ACC112 (cell line): ENCODE measurements around the gene KCNC4.

Source experiments
- H2AFZ ChIP-seq: fragments of 200-600 bp; sonication (generic); one replicate; pipeline ENCODE4 v1.6.0; 2017; ENCODE audit warnings: antibody characterized with exemption, low read length; ENCODE audit not compliant: unreplicated experiment
- H3K27ac ChIP-seq: fragments of 200-600 bp; sonication (generic); 2 replicates; pipeline ENCODE4 v1.5.1; 2014; ENCODE audit warnings: low read depth, mild to moderate bottlenecking, antibody characterized with exemption, low read length, moderate library complexity
- H3K27me3 ChIP-seq: fragments of 200-600 bp; sonication (generic); 2 replicates; pipeline ENCODE4 v1.6.1; 2014; ENCODE audit warnings: mild to moderate bottlenecking, antibody characterized with exemption, low read length, moderate library complexity, mixed read lengths; ENCODE audit not compliant: insufficient read depth
- H3K36me3 ChIP-seq: fragments of 200-600 bp; sonication (generic); 2 replicates; pipeline ENCODE4 v1.6.1; 2016; ENCODE audit warnings: mild to moderate bottlenecking, antibody characterized with exemption, low read length, moderate library complexity, mixed read lengths; ENCODE audit not compliant: insufficient read depth
- H3K4me1 ChIP-seq: fragments of 200-600 bp; sonication (generic); one replicate; pipeline ENCODE4 v1.6.1; 2016; ENCODE audit warnings: low read length, mixed read lengths; ENCODE audit not compliant: insufficient read depth, unreplicated experiment, control insufficient read depth
- H3K4me3 ChIP-seq: fragments of 200-600 bp; sonication (generic); 2 replicates; pipeline ENCODE4 v1.5.1; 2014; ENCODE audit warnings: mild to moderate bottlenecking, low read depth, low read length
- H3K79me2 ChIP-seq: fragments of 200-600 bp; sonication (generic); one replicate; pipeline ENCODE4 v1.6.0; 2016; ENCODE audit warnings: low read length; ENCODE audit not compliant: control insufficient read depth, unreplicated experiment, insufficient read depth

Gene KCNC4

DNA sequence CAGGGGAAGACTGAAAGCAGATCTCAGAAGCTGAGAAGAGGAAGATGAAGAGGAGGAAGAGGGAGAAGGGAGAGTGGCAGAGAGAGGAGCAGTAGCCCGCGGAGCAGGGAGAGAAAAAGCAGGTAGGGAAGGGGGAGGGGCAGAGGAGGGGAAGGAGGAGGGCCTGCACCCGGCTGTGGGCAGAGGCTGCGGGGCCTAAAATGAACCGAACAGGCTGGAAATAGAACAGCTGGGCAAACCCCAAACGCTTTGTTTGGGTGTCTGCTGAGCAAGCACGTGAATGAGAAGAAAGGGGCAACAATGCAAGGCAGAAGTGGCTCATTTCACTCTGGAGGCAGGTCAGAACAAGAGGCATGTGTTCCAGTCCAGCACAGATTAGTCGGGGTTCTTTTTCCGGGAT lies 33.5 kb downstream of the KCNC4 start:
- Histone ChIP-seq H3K79me2 (no peaks in the 10 kb centered on the region), H3K27ac (no peak overlapping the region), H3K4me3 (no peak overlapping the region), H2AFZ (no peak overlapping the region), H3K27me3 (peaks cover 21% of the 10 kb centered on the region), H3K4me1 (peaks cover 4% of the 10 kb centered on the region), H3K36me3 (no peaks in the 10 kb centered on the region)

DNA sequence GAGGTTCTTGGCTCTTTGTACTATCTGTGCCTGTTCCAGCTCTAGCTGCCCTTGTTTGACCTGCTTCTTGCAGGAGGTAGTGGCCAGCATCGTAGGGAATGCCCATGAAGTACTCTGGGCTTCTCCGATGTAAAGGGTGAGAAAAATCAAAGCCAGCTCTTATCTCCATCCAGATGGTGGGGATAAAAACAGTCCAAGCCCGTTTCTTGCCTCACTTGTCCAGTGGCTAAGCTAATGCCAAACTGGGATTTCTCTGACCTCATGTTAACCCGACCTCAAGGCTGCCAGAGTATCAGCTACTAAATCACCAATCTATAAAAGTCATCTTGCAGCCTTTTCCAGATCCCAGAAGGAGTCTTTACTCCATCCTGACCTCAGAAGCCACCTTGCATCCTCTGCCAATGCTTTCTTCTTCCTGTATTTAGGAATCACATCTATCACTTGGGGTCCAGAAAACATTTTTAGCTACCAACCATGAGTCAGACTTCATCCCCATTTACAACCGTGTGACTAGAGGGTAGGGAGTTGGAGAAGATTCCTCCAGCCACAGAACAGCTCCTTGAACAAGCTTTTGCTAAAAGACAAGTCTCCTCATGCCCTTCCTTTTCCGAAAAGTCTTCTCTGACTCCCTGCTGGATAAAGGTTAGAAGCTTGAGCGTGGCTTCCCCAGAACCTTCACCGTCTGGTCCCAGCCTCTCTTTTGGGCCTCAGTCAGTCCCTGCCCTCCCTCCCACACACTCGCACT lies 35.9 kb downstream of the KCNC4 start:
- Histone ChIP-seq H3K4me3 (no peak overlapping the region), H3K4me1 (no peaks in the 10 kb centered on the region), H2AFZ (no peak overlapping the region), H3K79me2 (no peaks in the 10 kb centered on the region), H3K36me3 (no peaks in the 10 kb centered on the region), H3K27ac (no peak overlapping the region), H3K27me3 (peaks cover 21% of the 10 kb centered on the region)

DNA sequence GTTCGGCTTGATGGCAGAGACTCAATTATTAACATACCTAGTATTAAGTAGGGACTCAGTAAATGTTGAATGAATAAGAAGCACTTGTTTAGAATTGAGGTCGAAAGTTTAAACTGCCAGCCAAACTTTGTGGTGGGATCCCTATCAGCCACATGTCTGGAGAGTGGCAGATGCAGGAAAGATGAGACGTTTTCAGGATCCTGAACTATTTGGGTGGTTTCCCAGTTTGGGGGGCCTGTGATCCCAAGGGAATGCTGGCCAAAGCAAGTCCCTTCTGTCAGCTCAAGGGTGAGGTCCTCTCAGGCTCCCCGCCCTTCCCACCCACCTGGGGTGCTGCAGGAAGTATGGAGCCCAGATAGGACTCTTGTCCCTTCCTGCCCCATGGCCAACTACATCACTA lies 38.6 kb downstream of the KCNC4 start:
- no peak overlapping the region for H2AFZ ChIP-seq
- no peak overlapping the region for H3K27ac ChIP-seq
- no peaks in the 10 kb centered on the region for H3K36me3 ChIP-seq
- no peaks in the 10 kb centered on the region for H3K4me1 ChIP-seq
- H3K27me3 ChIP-seq = peaks cover 24% of the 10 kb centered on the region
- no peak overlapping the region for H3K4me3 ChIP-seq
- H3K79me2 ChIP-seq = no peaks in the 10 kb centered on the region

DNA sequence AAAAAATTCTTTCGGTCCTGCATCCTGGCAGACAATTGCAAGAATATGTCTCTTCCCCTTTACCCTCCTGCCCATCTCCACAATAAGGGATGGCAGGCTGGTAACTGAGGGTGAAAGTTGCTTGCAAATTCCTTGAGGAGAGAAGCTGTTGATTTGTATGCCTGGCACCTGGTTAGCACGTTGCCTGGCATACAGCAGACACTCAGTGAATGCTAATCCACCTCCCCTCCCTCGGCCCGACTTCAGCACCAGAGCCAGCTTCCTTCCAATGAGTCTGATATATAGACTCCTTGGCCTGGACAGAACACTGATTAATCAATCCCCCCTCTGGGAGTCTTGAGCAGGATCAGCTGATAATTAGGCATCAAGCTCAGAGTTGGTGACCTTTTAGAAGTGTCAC lies 39.1 kb downstream of the KCNC4 start:
- H2AFZ ChIP-seq = no peak overlapping the region
- no peaks in the 10 kb centered on the region for H3K4me1 ChIP-seq

DNA sequence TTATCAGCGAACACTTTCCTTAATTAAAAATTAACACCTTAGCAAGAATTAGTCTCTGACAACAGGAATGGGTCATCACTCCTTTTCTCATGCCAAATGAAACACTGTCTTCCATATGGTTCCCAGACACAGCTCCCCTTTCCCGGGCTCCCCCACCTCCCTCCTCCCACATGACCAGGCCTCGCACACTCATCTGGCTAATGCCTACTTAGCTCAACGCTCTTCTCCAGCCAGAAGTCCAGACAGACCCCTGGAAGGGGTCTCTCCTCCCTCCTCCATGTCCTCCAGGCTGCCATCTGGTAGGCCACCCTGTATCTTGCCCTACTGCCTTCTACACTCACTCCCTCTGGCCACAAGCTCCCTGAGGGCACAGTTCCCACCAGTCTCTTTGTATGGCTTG lies 39.9 kb downstream of the KCNC4 start:
- Histone ChIP-seq H3K4me1 (no peaks in the 10 kb centered on the region), H3K36me3 (no peaks in the 10 kb centered on the region), H3K27ac (no peak overlapping the region), H3K27me3 (peaks cover 31% of the 10 kb centered on the region), H3K79me2 (no peaks in the 10 kb centered on the region), H3K4me3 (no peak overlapping the region), H2AFZ (no peak overlapping the region)

More for the DNA sequence above, 39.1 kb downstream of the KCNC4 start:
- Histone ChIP-seq H3K36me3 (no peaks in the 10 kb centered on the region), H3K79me2 (no peaks in the 10 kb centered on the region), H3K27ac (no peak overlapping the region), H3K4me3 (no peak overlapping the region), H3K27me3 (peaks cover 28% of the 10 kb centered on the region)

DNA sequence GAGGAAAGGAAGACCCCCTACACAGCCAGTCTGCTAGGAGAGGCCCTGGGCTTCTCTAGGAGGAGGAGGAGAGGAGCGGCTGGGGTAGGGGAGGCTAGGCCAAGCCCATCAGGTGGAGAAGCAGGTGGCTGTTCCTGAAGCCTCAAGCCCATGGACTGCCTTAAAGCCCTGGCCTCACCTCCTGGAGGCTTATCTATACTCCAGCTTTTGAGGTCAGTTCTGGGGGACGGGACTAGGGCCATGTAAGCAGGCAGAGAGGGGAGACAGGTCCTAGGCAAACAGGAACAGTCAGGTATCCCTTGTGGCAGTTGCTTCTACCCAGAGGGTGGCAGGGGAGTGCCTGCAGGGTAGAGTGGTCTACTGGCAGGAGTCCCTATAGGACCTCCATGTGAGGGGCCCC lies 40.6 kb downstream of the KCNC4 start:
- Histone ChIP-seq H2AFZ (no peak overlapping the region), H3K36me3 (no peaks in the 10 kb centered on the region), H3K4me3 (no peak overlapping the region), H3K27me3 (peaks cover 31% of the 10 kb centered on the region), H3K4me1 (no peaks in the 10 kb centered on the region), H3K27ac (no peak overlapping the region), H3K79me2 (no peaks in the 10 kb centered on the region)

DNA sequence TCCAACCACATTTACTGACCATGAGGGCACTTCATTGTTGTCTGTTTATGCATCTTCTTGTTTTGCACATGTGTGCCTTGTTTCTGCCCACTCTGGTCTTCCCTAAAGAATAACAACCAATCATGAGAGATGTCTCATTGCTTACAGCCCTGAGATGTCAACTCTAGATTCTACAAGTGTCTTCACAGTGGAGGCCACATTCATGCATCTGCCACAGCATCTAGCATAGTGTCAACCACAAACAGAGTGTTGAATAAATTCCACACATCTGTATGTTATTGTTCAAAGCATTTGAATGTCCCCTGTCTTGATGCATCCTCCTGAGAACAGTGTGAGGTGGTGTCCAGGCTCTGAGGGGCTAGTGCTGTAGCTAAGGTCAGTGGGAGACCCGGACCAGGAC lies 43.1 kb downstream of the KCNC4 start:
- H3K4me3 ChIP-seq = no peak overlapping the region
- no peaks in the 10 kb centered on the region for H3K4me1 ChIP-seq
- no peaks in the 10 kb centered on the region for H3K79me2 ChIP-seq
- H3K27ac ChIP-seq = no peak overlapping the region
- H3K36me3 ChIP-seq = no peaks in the 10 kb centered on the region
- peaks cover 42% of the 10 kb centered on the region for H3K27me3 ChIP-seq
- H2AFZ ChIP-seq = no peak overlapping the region

DNA sequence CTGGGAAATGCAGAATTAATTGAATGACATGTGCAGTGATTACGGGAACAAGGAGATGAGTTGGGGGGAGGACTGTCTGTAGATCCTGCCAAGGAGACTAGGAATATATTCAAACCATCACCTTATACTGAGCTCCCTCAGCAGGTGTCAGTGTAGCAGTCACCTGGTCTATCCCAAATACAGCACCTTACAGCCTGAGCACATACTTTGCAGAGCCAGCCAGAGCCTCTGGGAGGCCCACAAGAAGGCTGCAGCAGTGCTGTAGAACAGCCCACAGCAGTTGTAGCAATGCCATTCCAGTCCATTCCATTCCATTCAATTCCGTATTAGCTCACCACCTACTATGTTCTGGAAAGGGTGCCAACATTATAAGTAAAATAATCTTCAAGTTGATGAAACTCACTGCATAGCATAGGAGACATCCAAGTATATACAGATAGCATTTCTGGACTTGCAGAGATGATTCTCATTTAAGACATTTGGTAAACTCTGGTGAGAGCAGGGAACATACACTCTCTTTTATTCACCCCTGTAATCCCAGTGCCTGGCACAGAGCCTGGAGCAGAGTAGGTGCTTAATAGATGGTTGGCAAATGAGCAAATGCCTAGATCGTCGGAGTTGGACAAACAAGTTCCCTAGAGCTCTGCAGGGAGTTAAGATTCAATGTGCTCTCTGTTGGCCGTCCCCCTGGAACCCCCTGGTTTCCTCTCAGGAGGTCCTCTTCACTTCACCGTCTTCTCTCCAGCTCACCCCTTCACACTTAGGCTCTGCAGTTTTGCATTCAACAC lies 44.7 kb downstream of the KCNC4 start:
- Histone ChIP-seq H3K4me1 (peaks cover 3% of the 10 kb centered on the region), H3K36me3 (no peaks in the 10 kb centered on the region), H3K27ac (no peak overlapping the region), H3K27me3 (peaks cover 48% of the 10 kb centered on the region), H3K4me3 (no peak overlapping the region), H2AFZ (no peak overlapping the region), H3K79me2 (no peaks in the 10 kb centered on the region)

DNA sequence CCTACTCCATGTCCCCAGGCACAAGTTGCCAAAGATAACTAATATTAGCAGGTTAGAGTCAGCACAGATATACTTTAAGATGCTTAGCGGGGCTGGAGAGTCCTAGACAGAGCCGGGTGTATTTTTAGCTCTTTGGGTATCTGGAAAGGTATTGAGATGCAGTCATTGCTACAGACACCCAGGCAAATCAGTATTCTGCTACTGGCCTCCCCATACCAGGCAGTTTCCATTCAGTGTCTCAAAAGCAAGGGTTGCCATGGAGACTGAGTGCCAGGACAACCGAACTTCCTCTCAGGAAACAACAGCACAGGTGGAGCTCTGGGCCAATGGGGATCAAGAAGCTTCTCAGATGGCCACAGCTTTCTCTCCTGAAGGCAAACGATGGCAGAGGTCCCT lies 45.3 kb downstream of the KCNC4 start:
- no peaks in the 10 kb centered on the region for H3K79me2 ChIP-seq
- no peak overlapping the region for H2AFZ ChIP-seq
- peaks cover 54% of the 10 kb centered on the region for H3K27me3 ChIP-seq
- H3K36me3 ChIP-seq = no peaks in the 10 kb centered on the region
- H3K27ac ChIP-seq = no peak overlapping the region
- H3K4me1 ChIP-seq = peaks cover 3% of the 10 kb centered on the region
- H3K4me3 ChIP-seq = no peak overlapping the region

DNA sequence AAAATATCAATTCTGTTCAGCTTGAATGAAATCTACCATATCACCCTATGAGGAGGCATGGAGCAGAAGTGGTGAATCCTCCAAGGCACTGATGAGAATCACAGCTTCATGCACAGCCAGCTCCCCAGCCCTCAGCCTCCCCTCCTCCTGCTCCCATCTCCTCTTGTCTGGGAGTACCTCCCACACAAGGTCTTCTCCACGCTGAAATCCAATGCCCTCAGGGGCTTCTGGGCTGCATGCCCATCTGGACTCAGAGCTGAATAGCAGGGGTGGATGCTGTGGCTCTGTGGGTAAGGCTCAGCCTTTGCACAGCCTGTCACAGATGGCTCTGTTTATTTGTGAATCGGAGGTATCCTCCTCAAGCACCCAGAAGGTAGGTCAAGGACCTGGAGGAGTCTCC lies 48.6 kb downstream of the KCNC4 start:
- peaks cover 3% of the 10 kb centered on the region for H3K4me1 ChIP-seq
- peaks cover 71% of the 10 kb centered on the region for H3K27me3 ChIP-seq
- H3K79me2 ChIP-seq = no peaks in the 10 kb centered on the region
- H3K27ac ChIP-seq = no peak overlapping the region
- H3K36me3 ChIP-seq = no peaks in the 10 kb centered on the region
- H3K4me3 ChIP-seq = no peak overlapping the region
- no peak overlapping the region for H2AFZ ChIP-seq

DNA sequence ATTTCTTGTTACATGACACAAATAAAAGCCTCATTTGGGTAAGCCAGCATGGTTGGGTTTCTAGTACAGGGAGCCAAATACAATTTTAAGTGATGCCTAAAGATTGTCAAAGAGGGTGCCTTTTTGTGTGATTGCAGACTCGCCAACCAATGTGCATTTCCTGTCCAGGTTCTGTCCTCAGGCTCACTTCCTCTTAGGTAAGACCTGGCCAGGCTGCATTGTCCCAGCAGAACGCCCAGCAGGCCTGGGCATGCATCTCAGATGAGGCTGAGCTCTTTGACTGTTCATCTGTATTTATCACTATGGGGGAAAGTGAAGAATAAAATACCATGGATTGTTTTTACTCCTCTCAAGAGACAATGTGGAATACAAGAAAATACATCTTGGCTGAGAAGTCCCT lies 49.7 kb downstream of the KCNC4 start:
- peaks cover 3% of the 10 kb centered on the region for H3K4me1 ChIP-seq
- H3K36me3 ChIP-seq = no peaks in the 10 kb centered on the region
- H2AFZ ChIP-seq = no peak overlapping the region
- no peak overlapping the region for H3K4me3 ChIP-seq
- peaks cover 67% of the 10 kb centered on the region for H3K27me3 ChIP-seq
- H3K79me2 ChIP-seq = no peaks in the 10 kb centered on the region
- H3K27ac ChIP-seq = no peak overlapping the region
